Measurements from ENCODE around the gene RPS21. TPM values are rescaled to one million over a fixed set of nuclear protein-coding genes. Genes with fewer than 3 reads are reported as not detected.

The RPS21 gene
- total RNA-seq, 2 donors from 2014 or later, result 1,506 to 4,377 TPM

DNA sequence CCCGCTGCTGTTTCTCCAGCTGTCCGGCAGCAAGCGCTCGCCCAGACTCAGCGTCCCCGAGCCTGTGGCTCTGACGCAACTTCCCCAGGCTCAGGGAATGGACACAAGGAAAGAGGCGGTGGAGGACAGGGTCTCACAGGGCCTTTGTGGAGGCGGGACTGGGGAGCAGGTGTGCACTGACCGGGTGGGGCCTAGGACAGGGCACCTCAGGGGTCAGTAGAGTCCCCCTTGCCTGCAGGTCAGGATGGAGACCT, 39.8 kb upstream of the RPS21 start:
- TF ChIP-seq POLR2AphosphoS5 (IDR thresholded peaks at IDR 0.05), result no peak
- TF ChIP-seq POLR2A (IDR thresholded peaks at IDR 0.05), result no peak
- TF ChIP-seq CTCF (IDR thresholded peaks at IDR 0.05), result no peak
- peaks cover 0 to 6% of the 10 kb centered on the region in 2 donors for H3K36me3 ChIP-seq
- H3K27me3 ChIP-seq (replicated peaks; ENCODE audit: insufficient read depth), result no peaks in the 10 kb centered on the region
- H3K4me1 ChIP-seq (replicated peaks), result peaks cover 7% of the 10 kb centered on the region
- H3K27ac ChIP-seq, result no peak overlapping the region
- 93% methylated on average over 10 of the region's 10 CpGs for WGBS
- intact Hi-C loops (cut with DNase I), result no loop called here
- DNase-seq (ENCODE audit: low spot score), result no peak
- H3K4me3 ChIP-seq, result no peak overlapping the region
- H3K9me3 ChIP-seq, result no peaks in the 10 kb centered on the region

DNA sequence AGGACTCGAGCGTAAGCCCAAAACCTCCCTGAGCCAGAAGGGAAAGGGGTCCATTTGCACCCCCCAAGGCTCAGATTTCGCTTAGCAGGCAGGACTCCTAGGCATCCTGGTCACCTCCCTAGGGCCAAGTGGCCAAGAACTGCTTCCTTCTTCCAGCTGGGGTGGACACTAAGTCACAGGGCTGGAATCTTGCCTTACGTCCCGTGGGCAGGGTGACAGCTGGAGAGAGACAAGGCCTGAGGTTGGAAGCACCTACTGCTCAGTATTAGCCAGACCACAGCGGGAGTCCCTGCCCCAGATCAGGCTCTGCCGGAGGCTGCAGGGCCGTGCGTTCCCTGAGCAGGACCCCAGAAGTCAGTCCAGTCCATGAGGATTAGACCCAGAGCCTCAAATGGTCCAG, 39.5 kb upstream of the RPS21 start:
- Histone ChIP-seq H3K27me3 (replicated peaks; ENCODE audit: insufficient read depth) (no peaks in the 10 kb centered on the region), H3K27ac (no peak overlapping the region), H3K4me3 (no peak overlapping the region), H3K9me3 (no peaks in the 10 kb centered on the region), H3K4me1 (replicated peaks) (peaks cover 7% of the 10 kb centered on the region), H3K36me3 (peaks cover 0 to 6% of the 10 kb centered on the region in 2 donors)
- 76% methylated on average over 6 of the region's 9 CpGs for WGBS
- DNase-seq (ENCODE audit: low spot score), result no peak
- TF ChIP-seq POLR2AphosphoS5 (IDR thresholded peaks at IDR 0.05) (no peak), POLR2A (IDR thresholded peaks at IDR 0.05) (no peak), CTCF (IDR thresholded peaks at IDR 0.05) (no peak)
- intact Hi-C loops (cut with DNase I), result no loop called here

DNA sequence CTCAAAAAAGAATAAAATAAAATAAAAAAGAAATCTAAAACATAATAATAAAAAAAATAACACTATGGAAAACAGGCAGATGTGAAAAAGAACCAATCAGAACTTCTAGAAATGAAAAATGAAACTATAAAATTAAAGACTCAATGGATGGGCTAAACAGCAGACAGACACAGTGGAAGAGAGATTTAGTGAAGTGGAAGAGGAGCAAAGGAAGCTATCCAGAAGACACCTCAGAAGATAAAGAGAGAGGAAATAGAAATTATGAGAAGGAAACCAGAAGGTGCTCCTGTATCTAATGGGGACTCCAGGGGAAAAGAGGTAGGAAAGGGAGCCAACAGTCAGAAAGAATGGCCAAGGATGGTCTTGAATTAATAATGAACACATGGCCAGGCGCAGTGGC, 38.3 kb upstream of the RPS21 start:
- 100% methylated on average over 1 of the region's 1 CpG for WGBS
- intact Hi-C loops (cut with DNase I), result no loop called here
- Histone ChIP-seq H3K4me1 (replicated peaks) (peaks cover 15% of the 10 kb centered on the region), H3K9me3 (no peaks in the 10 kb centered on the region), H3K27ac (no peak overlapping the region), H3K27me3 (replicated peaks; ENCODE audit: insufficient read depth) (no peaks in the 10 kb centered on the region), H3K36me3 (peaks cover 0 to 6% of the 10 kb centered on the region in 2 donors), H3K4me3 (no peak overlapping the region)
- no peak for DNase-seq (ENCODE audit: low spot score)
- TF ChIP-seq POLR2A (IDR thresholded peaks at IDR 0.05), result no peak

DNA sequence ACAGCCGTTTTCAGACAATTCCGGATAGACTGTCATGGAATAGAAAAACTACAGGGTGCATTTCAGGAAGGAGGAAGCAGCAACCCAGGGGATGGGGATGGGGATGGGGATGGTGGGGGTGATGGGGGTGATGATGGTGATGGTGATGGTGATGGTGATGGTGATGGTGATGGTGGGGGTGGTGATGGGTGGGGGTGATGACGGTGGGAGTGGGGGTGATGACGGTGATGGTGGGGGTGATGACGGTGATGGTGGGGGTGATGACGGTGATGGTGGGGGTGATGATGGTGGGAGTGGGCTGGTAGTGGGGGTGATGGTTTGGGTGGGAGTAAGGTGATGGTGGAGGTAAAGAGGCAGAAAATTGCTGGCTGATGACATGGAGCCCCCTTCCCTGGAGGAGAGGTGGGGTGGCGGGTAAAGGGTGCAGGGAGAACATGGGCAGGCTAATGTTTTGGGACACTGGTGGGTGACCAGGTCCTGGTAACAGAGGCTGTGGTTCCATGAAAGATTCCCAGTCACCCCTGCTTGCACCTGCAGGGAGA, 37.3 kb upstream of the RPS21 start:
- Histone ChIP-seq H3K4me3 (no peak overlapping the region), H3K36me3 (peaks cover 0 to 6% of the 10 kb centered on the region in 2 donors), H3K4me1 (replicated peaks) (peaks cover 21% of the 10 kb centered on the region), H3K9me3 (no peaks in the 10 kb centered on the region), H3K27ac (no peak overlapping the region), H3K27me3 (replicated peaks; ENCODE audit: insufficient read depth) (no peaks in the 10 kb centered on the region)
- TF ChIP-seq POLR2A (IDR thresholded peaks at IDR 0.05), result no peak
- no peak for TF ChIP-seq CTCF (IDR thresholded peaks at IDR 0.05)
- no peak for TF ChIP-seq POLR2AphosphoS5 (IDR thresholded peaks at IDR 0.05)
- DNase-seq (ENCODE audit: low spot score), result no peak
- 46% methylated on average over 6 of the region's 7 CpGs for WGBS
- intact Hi-C loops (cut with DNase I), result no loop called here

DNA sequence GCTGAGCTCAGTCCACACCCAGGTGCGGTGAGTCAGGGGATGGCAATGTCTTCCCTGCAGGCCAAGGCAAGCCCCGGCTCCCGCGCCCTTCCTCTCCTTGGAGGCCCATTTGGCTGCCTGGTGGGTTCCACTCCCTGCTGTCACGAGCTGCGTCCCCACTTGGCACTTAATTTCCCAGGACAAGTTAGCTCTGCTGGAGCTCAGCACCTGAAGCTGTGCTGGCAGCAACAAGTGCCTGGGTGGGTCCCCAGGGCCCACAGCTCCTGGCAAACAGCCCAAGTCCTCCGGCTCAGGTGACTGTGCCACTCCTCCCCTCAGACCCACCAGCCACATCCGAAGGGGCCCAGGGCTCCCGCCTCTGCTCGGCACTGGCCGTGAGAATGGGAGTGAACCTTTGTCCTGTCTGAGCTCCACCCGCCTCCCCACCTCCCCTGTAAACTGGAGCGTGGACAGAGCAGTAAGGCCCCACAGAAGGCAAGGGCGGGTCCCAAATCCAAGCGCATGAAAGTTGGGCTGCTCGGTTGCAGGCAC, 36.7 kb upstream of the RPS21 start:
- Histone ChIP-seq H3K27ac (peak overlapping the region; percentile 41 to 65), H3K4me3 (no peak overlapping the region), H3K4me1 (replicated peaks) (peaks cover 26% of the 10 kb centered on the region), H3K27me3 (replicated peaks; ENCODE audit: insufficient read depth) (no peaks in the 10 kb centered on the region), H3K9me3 (no peaks in the 10 kb centered on the region), H3K36me3 (peaks cover 0 to 6% of the 10 kb centered on the region in 2 donors)
- 53% methylated on average over 12 of the region's 16 CpGs for WGBS
- TF ChIP-seq CTCF (IDR thresholded peaks at IDR 0.05) (no peak), POLR2A (IDR thresholded peaks at IDR 0.05) (no peak), POLR2AphosphoS5 (IDR thresholded peaks at IDR 0.05) (peak; percentile 89)
- peak; percentile 90 for DNase-seq (ENCODE audit: low spot score)
- intact Hi-C loops (cut with DNase I), result no loop called here
